ENCODE measurements around the gene SLC1A1.

- TF ChIP-seq CTCF (IDR thresholded peaks at IDR 0.05) (no peak), POLR2A (IDR thresholded peaks at IDR 0.05) (no peak), POLR2AphosphoS5 (IDR thresholded peaks at IDR 0.05) (no peak)
These were observed 51.6 kb downstream of the SLC1A1 start for GRCh38 chr9:4541856-4542255.

All from sigmoid colon (tissue), 4 donors.